D721Med (cell line): ENCODE data around the gene DIS3L2.
"Not testable (repeated sequence)": the region's sequence is repeated elsewhere in the genome, so short reads cannot be mapped to it uniquely, and the experiment has no call there.

Source experiments
- DNase-seq: peaks from one replicate; pipeline ENCODE4 v3.0.0; 2011; ENCODE audit warnings: low spot score; ENCODE audit not compliant: insufficient read length
- FAIRE-seq: peaks from 2 replicates; lab custom pipeline; 2011; peaks lifted over from hg19 to GRCh38; lab: Jason Lieb, UNC
- CTCF ChIP-seq: IDR thresholded peaks from 2 replicates; pipeline ENCODE4 v1.5.1; 2012; ENCODE audit warnings: mild to moderate bottlenecking, control low read depth; ENCODE audit not compliant: insufficient read depth; ENCODE audit errors: missing control alignments

DIS3L2 gene

GRCh38 chr2:232335859-232336215 is 374.3 kb downstream of the DIS3L2 start:
- FAIRE-seq: no peak
- DNase-seq: no peak
- TF ChIP-seq CTCF: no peak

GRCh38 chr2:232336241-232336736 is 374.8 kb downstream of the DIS3L2 start:
- TF ChIP-seq CTCF: no peak
- DNase-seq (no peak), FAIRE-seq (no peak)

GRCh38 chr2:232336981-232337720 is 375.6 kb downstream of the DIS3L2 start:
- TF ChIP-seq CTCF: no peak
- DNase-seq (no peak), FAIRE-seq (no peak)

GRCh38 chr2:232338094-232338758 is 376.7 kb downstream of the DIS3L2 start:
- not testable (repeated sequence) for DNase-seq, FAIRE-seq

- no peak for DNase-seq
- no peak for TF ChIP-seq CTCF
- FAIRE-seq: no peak
These were observed 377.2 kb downstream of the DIS3L2 start for GRCh38 chr2:232338759-232339106.

- no peak for FAIRE-seq
- DNase-seq: no peak
- no peak for TF ChIP-seq CTCF
These were observed 377.9 kb downstream of the DIS3L2 start for GRCh38 chr2:232339121-232340081.
